GM06990 (cell line): ENCODE measurements around the gene AKIRIN1.

Source experiments
- DNase-seq: peaks from one replicate; pipeline ENCODE4 v3.0.0-alpha.2; 2011; ENCODE audit not compliant: insufficient read length; ENCODE audit errors: extremely low read depth
- H3K27me3 ChIP-seq: replicated peaks from 2 replicates; pipeline ENCODE4 v1.6.0; 2011; ENCODE audit warnings: low read length; ENCODE audit not compliant: control insufficient read depth, insufficient read depth
- H3K36me3 ChIP-seq: 2 replicates; pipeline ENCODE4 v1.5.1; 2011; ENCODE audit warnings: low read length; ENCODE audit not compliant: control insufficient read depth, insufficient read depth
- H3K4me3 ChIP-seq: replicated peaks from 2 replicates; pipeline ENCODE4 v1.5.1; 2011; ENCODE audit warnings: low read depth, mild to moderate bottlenecking, control low read depth, low read length
- TF ChIP-seq, protein P1 (sequence below): IDR thresholded peaks from 2 replicates; pipeline ENCODE4 v1.5.1; 2011; ENCODE audit warnings: low read length, control low read depth, mild to moderate bottlenecking, inconsistent platforms; ENCODE audit not compliant: insufficient read depth, poor library complexity, severe bottlenecking

The AKIRIN1 gene

DNA sequence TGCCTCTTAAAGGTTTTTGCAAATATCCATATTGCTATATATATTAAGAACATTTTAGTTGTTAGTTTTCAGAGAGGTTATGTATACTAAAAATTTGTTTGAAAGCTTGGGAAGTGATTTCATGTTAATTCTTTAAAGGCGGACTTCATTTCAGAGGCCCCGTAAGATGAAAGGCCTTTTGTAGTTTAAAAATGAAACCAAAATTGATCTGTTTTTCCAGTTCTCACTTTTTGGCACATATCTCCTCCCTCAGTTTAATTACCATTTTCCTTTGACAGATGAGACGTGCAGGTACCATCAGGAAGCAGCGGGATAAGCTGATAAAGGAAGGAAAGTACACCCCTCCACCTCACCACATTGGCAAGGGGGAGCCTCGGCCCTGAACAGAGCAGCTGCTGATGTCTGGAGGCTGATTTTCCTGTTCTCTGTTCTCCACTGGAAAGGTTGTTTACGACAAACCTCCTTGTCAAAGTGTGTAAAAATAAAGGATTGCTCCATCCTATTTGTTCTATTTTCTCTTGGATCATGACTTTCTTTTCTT, 43.1 kb downstream of the AKIRIN1 start:
- Histone ChIP-seq H3K27me3 (no peaks in the 10 kb centered on the region), H3K36me3 (peaks cover 8% of the 10 kb centered on the region; the same call in 1 of the 2 replicates), H3K4me3 (no peak overlapping the region)
- TF ChIP-seq, protein P1, sequence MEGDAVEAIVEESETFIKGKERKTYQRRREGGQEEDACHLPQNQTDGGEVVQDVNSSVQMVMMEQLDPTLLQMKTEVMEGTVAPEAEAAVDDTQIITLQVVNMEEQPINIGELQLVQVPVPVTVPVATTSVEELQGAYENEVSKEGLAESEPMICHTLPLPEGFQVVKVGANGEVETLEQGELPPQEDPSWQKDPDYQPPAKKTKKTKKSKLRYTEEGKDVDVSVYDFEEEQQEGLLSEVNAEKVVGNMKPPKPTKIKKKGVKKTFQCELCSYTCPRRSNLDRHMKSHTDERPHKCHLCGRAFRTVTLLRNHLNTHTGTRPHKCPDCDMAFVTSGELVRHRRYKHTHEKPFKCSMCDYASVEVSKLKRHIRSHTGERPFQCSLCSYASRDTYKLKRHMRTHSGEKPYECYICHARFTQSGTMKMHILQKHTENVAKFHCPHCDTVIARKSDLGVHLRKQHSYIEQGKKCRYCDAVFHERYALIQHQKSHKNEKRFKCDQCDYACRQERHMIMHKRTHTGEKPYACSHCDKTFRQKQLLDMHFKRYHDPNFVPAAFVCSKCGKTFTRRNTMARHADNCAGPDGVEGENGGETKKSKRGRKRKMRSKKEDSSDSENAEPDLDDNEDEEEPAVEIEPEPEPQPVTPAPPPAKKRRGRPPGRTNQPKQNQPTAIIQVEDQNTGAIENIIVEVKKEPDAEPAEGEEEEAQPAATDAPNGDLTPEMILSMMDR: no peak
- no peak for DNase-seq

DNA sequence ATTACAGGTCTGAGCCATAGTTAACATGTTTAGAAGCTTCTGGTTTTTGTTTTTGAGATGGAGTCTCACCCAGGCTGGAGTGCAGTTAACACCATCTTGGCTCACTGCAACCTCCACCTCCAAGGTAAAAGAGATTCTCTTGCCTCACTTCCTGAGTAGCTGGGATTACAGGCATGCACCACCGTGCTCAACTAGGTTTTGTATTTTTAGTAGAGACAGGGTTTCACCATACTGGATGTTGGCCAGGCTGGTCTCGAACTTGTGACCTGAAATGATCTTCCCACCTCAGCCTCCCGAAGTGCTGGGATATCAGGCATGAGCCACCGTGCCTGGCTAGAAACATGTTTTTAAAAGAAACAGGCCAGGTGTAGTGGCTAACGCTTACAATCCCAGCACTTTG, 45.6 kb downstream of the AKIRIN1 start:
- Histone ChIP-seq H3K4me3 (no peak overlapping the region), H3K27me3 (no peaks in the 10 kb centered on the region), H3K36me3 (peaks cover 8% of the 10 kb centered on the region; the same call in 1 of the 2 replicates)
- DNase-seq: no peak
- TF ChIP-seq, protein P1: no peak

DNA sequence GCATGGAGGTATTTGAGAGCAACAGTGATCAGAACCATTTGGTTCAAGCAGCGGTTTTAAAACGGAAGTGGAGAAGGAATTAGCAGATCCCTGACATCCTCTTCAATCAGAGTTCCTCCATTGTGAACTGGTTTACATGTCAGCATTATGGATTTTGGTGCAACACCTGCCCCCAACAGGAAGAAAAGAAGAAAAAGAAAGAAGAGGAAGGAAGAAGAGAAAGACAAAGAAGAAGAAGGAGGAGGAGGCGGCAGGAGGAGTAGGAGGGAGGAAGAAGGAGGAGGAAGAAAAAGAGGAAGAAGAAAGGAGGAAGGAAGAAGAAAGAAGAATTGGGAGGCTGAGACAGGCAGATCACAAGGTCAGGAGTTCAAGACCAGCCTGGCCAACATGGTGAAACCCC, 52.4 kb downstream of the AKIRIN1 start:
- no peak overlapping the region for H3K4me3 ChIP-seq
- H3K27me3 ChIP-seq: no peaks in the 10 kb centered on the region
- DNase-seq: no peak
- no peaks in the 10 kb centered on the region; the same call in none of the 2 replicates for H3K36me3 ChIP-seq
- TF ChIP-seq, protein P1: no peak

DNA sequence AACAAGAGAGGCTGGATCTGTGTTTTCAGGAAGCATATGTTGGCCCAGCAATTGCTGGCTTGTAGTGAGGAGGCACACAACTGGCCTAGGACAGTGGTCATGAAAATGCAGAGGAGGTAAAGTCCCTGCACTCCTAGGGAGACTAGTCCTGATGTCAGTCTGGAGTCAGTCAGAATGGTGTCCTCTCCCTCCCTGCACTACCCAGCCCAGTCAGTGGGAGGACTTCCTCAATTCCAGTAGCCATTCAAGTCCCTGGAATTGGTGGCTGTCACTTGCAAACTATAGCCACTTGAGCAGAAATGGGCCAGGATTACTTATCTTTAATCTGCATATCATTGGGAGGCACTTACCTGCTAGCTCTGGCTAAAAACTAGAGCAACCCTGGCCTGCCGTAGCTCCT, 53.7 kb downstream of the AKIRIN1 start:
- Histone ChIP-seq H3K27me3 (no peaks in the 10 kb centered on the region), H3K36me3 (no peaks in the 10 kb centered on the region; the same call in none of the 2 replicates), H3K4me3 (no peak overlapping the region)
- TF ChIP-seq, protein P1: no peak
- DNase-seq: no peak

DNA sequence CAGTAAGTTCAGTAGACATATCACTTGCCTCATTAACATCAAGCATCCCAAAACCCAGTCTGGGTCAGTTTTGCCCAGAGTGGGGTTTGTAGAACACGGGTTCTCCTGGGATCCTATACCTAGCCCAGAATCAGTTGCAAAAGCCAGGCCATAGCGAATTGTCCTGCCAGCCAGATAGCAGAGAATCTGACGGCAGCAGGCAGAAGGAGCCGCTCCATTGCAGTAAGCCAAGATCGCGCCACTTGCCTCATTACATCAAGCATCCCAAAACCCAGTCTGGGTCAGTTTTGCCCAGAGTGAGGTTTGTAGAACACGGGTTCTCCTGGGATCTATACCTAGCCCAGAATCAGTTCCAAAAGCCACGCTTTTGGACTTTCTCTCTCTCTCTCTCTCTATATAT, 54.2 kb downstream of the AKIRIN1 start:
- Histone ChIP-seq H3K4me3 (no peak overlapping the region), H3K27me3 (no peaks in the 10 kb centered on the region), H3K36me3 (no peaks in the 10 kb centered on the region; the same call in 1 of the 2 replicates)
- TF ChIP-seq, protein P1: no peak
- no peak for DNase-seq
